HAP-1 (cell line): Measurements from ENCODE around the gene HIP1R.

ENCODE experiments used
- DNase-seq, 2 experiments: peaks; one replicate each; pipeline ENCODE4 v3.0.0-alpha.2; 2016 to 2020; ENCODE audit warnings: low spot score in 2 of 2
- H3K27me3 ChIP-seq: fragments of 250-450 bp; sonication (Bioruptor Pico); 2 replicates; pipeline ENCODE4 v1.5.1; 2020; ENCODE audit warnings: low read depth, mild to moderate bottlenecking, moderate library complexity
- H3K36me3 ChIP-seq: fragments of 250-450 bp; sonication (Bioruptor Pico); replicated peaks from 2 replicates; pipeline ENCODE4 v1.5.1; 2020; ENCODE audit warnings: mild to moderate bottlenecking
- H3K4me1 ChIP-seq: fragments of 250-450 bp; sonication (Bioruptor Pico); 2 replicates; pipeline ENCODE4 v1.5.1; 2020; ENCODE audit warnings: mild to moderate bottlenecking
- H3K4me3 ChIP-seq: fragments of 250-450 bp; sonication (Bioruptor Pico); 2 replicates; pipeline ENCODE4 v1.5.1; 2020; ENCODE audit warnings: mild to moderate bottlenecking, moderate library complexity
- H3K9me3 ChIP-seq: fragments of 250-450 bp; sonication (Bioruptor Pico); 2 replicates; pipeline ENCODE4 v1.5.1; 2020; ENCODE audit warnings: mild to moderate bottlenecking, moderate library complexity
- in situ Hi-C: fragments of 300-500 bp; cut with MboI; formaldehyde crosslinking; loops from 3 replicates; pipeline ENCODE4 v1.14.3; 2020; ENCODE audit warnings: low sequenced_read_pairs, inconsistent platforms, mixed read lengths

HIP1R gene

GRCh38 chr12:122848471-122849351 is 13.5 kb downstream of the HIP1R start:
- DNase-seq, result no peak
- Histone ChIP-seq H3K9me3 (no peaks in the 10 kb centered on the region), H3K36me3 (no peaks in the 10 kb centered on the region), H3K4me3 (no peak overlapping the region), H3K4me1 (no peaks in the 10 kb centered on the region), H3K27me3 (no peaks in the 10 kb centered on the region)
- in situ Hi-C loops, result no loop called here

- no peaks in the 10 kb centered on the region for H3K9me3 ChIP-seq
- in situ Hi-C loops, result no loop called here
- no peak for DNase-seq
- no peaks in the 10 kb centered on the region for H3K4me1 ChIP-seq
- H3K36me3 ChIP-seq, result no peaks in the 10 kb centered on the region
- H3K27me3 ChIP-seq, result no peaks in the 10 kb centered on the region
- no peak overlapping the region for H3K4me3 ChIP-seq
Measured at GRCh38 chr12:122849352-122850047, 14.2 kb downstream of the HIP1R start.

DNA sequence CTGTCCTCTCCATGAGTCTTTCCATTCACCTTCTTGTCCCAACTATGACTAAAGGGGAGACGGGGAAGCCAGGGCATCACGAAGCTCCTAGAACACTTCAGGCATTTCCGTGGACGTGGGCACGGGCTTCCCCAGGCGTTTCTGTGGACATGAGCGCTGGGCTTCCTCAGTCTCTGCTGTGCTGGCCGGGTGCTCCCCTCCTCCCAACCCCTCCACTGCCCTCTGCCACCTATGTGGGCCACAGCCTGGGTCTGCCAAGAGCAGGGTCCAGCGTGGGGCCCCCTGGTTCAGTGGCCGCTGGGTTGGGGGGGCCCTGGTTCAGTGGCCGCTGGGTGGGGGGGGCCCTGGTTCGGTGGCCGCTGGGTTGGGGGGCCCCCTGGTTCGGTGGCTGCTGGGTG is 14.8 kb downstream of the HIP1R start:
- H3K4me1 ChIP-seq, result no peaks in the 10 kb centered on the region
- in situ Hi-C loops, result no loop called here
- no peaks in the 10 kb centered on the region for H3K9me3 ChIP-seq
- no peaks in the 10 kb centered on the region for H3K36me3 ChIP-seq
- no peak for DNase-seq
- H3K4me3 ChIP-seq, result no peak overlapping the region
- H3K27me3 ChIP-seq, result no peaks in the 10 kb centered on the region

GRCh38 chr12:122850695-122851350 is 15.6 kb downstream of the HIP1R start:
- no peaks in the 10 kb centered on the region for H3K4me1 ChIP-seq
- in situ Hi-C loops, result no loop called here
- H3K9me3 ChIP-seq, result no peaks in the 10 kb centered on the region
- no peaks in the 10 kb centered on the region for H3K36me3 ChIP-seq
- no peak for DNase-seq
- no peaks in the 10 kb centered on the region for H3K27me3 ChIP-seq
- no peak overlapping the region for H3K4me3 ChIP-seq

- Histone ChIP-seq H3K9me3 (no peaks in the 10 kb centered on the region), H3K27me3 (no peaks in the 10 kb centered on the region), H3K4me1 (no peaks in the 10 kb centered on the region), H3K36me3 (peaks cover 3% of the 10 kb centered on the region; the same call in 1 of the 2 replicates), H3K4me3 (no peak overlapping the region)
- no peak for DNase-seq
- in situ Hi-C loops, result no loop called here
Measured at GRCh38 chr12:122851820-122852219, 16.6 kb downstream of the HIP1R start.

DNA sequence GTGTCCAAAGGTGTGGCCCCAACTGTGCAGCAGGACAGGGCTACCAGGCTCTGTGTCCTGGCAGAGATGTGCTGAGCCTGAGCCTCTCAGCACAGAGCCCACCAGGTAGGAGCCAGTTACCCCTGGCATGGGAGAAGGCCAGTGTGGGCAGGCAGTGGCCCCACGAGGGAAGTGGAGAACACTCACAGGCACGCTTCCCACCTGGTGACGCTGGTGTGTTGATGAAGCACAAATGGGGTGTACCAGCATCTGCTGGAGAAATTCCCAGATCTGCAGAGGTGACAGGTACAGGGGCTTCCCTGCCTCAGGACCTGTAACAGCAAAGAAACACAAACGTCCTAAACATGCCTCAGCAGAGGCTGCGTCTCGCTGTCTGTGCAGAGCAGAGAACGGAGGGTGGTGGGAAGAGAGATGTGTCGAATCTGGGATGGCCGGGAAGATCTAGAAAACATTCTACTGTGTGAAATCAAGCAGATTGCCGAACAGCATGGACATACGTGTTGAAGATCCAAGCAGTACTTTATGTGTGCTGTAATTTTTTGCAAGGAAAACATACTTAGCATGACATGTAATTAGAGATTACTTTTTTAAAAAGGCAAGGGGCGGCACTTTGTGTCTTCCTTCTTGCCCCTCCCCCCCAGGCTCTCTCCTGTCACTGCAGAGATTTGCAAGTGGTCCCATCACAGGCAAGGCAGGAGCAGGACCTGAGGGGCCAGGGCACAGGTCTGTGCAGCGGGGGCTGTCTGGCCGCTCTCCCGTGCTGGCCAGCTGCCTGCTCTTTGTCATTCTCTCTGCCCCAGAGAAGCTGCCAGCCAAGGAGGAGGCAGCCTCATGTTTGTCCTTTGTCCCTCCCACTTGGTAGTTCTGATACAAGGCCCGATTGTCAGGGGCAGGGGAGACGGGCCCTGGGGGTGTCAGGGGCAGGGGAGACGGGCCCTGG is 17.3 kb downstream of the HIP1R start:
- H3K4me1 ChIP-seq, result no peaks in the 10 kb centered on the region
- peaks cover 6% of the 10 kb centered on the region for H3K36me3 ChIP-seq
- H3K4me3 ChIP-seq, result no peak overlapping the region
- DNase-seq, result no peak
- no peaks in the 10 kb centered on the region for H3K9me3 ChIP-seq
- in situ Hi-C loops, result no loop called here
- H3K27me3 ChIP-seq, result no peaks in the 10 kb centered on the region

- H3K36me3 ChIP-seq, result peaks cover 6% of the 10 kb centered on the region
- in situ Hi-C loops, result no loop called here
- H3K9me3 ChIP-seq, result no peaks in the 10 kb centered on the region
- H3K4me3 ChIP-seq, result no peak overlapping the region
- no peak for DNase-seq
- H3K27me3 ChIP-seq, result no peaks in the 10 kb centered on the region
- no peaks in the 10 kb centered on the region for H3K4me1 ChIP-seq
Measured at GRCh38 chr12:122853582-122854245, 18.5 kb downstream of the HIP1R start.

DNA sequence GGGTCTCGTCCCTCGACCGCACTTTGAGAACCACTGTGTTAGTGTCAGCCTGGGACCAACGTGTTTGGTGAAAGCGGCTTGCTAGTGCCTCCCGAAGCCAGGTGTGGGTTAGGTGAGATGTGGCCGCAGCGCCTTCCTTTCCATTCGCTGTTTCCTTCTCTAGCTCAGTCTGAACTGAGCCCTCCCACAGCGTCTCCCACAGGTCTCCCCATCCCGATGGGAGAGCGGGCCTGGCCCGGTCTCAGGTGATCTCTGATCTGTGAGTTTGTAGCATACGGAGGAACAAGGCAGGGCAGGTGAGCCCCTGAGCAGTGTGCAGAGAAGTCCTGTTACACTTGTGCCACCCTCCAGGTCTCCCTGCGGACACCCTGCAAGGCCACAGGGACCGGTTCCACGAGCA is 19.3 kb downstream of the HIP1R start:
- Histone ChIP-seq H3K4me3 (no peak overlapping the region), H3K36me3 (peaks cover 6% of the 10 kb centered on the region), H3K4me1 (no peaks in the 10 kb centered on the region), H3K27me3 (no peaks in the 10 kb centered on the region), H3K9me3 (no peaks in the 10 kb centered on the region)
- in situ Hi-C loops, result no loop called here
- no peak for DNase-seq

DNA sequence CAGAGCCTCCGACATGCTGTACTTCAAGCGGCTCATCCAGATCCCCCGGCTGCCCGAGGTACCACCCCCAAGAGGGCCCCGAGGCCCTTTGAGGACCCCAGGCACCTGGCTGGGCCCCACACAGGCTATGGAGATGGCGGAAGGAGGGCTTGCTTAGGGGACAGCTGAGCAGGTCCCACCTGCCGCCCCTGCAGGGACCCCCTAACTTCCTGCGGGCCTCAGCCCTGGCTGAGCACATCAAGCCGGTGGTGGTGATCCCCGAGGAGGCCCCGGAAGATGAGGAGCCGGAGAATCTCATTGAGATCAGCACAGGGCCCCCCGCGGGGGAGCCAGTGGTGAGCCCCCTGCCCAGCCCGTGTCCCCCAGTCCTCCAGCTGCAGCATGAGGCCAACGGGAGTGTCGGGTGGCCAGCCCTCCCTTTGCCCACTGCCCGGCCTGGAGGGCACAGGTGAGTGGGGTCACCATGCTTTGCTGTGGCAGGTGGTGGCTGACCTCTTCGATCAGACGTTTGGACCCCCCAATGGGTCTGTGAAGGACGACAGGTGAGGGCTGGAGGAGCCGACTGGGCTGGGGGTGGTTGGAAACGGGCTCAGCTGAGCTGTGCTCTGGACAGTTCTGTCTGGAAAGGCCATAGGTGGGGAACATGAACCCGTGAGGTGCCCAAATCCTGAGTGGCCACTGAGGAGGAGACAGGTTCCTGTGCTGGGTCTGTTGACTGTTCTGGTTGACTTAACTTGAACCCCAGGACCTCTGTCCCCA is 20.0 kb downstream of the HIP1R start:
- no peak for DNase-seq
- Histone ChIP-seq H3K27me3 (no peaks in the 10 kb centered on the region), H3K36me3 (peaks cover 13% of the 10 kb centered on the region), H3K4me1 (no peaks in the 10 kb centered on the region), H3K4me3 (no peak overlapping the region), H3K9me3 (no peaks in the 10 kb centered on the region)
- in situ Hi-C loops, result loop anchor here (5.0 kb wide), 1 partner anchor 97 kb away; no protein-coding TSS in a partner anchor

- Histone ChIP-seq H3K9me3 (no peaks in the 10 kb centered on the region), H3K4me1 (no peaks in the 10 kb centered on the region), H3K36me3 (peaks cover 22% of the 10 kb centered on the region), H3K27me3 (no peaks in the 10 kb centered on the region), H3K4me3 (no peak overlapping the region)
- in situ Hi-C loops, result loop anchor here (5.0 kb wide), 1 partner anchor 96 kb away; no protein-coding TSS in a partner anchor
- DNase-seq, result no peak
Measured at GRCh38 chr12:122855928-122856831, 20.9 kb downstream of the HIP1R start.

GRCh38 chr12:122856999-122857671 is 21.9 kb downstream of the HIP1R start:
- Histone ChIP-seq H3K4me1 (no peaks in the 10 kb centered on the region), H3K36me3 (peaks cover 31% of the 10 kb centered on the region), H3K9me3 (no peaks in the 10 kb centered on the region), H3K4me3 (no peak overlapping the region), H3K27me3 (no peaks in the 10 kb centered on the region)
- in situ Hi-C loops, result loop anchor here (5.0 kb wide), 1 partner anchor 95 kb away; no protein-coding TSS in a partner anchor
- DNase-seq, result no peak
